Adipose tissue (tissue), 3 donors: ENCODE data around the gene TRA2B. TPM values are rescaled to one million over a fixed set of nuclear protein-coding genes. Genes with fewer than 3 reads are reported as not detected.
"Not testable (repeated sequence)": the region's sequence is repeated elsewhere in the genome, so short reads cannot be mapped to it uniquely, and the experiment has no call there.

Source experiments
- H3K27ac ChIP-seq: one replicate; pipeline ENCODE4 v1.5.1; 2013; ENCODE audit warnings: low read depth, low read length
- WGBS, 3 donors: extraction: QIAGEN DNeasy Blood & Tissue Kit; methylation state at CpG; one replicate each; pipeline ENCODE4 v1.1.7; 2013; 5-methylcytosine and 5-hydroxymethylcytosine counted together
- polyA plus RNA-seq, 3 donors: library from polyadenylated mRNA; stranded (reverse); fragments of 200-250 nt; gene quantifications; one replicate each; pipeline ENCODE4 v1.2.3, GENCODE V29; 2013
- donor health status: healthy with polysubstance abuse.
- donor health status: Bipolar disorder and iron deficiency.
- donor health status: healthy.

The TRA2B gene
- polyA plus RNA-seq, 3 donors, result 25.8 to 96.8 (median 82.3) TPM

GRCh38 chr3:185911076-185911448, 26.8 kb downstream of the TRA2B start:
- 19 to 69% (median 50%) methylated on average over 1 to 2 of the region's 2 CpGs for WGBS, 3 donors
- not testable (repeated sequence) for H3K27ac ChIP-seq

DNA sequence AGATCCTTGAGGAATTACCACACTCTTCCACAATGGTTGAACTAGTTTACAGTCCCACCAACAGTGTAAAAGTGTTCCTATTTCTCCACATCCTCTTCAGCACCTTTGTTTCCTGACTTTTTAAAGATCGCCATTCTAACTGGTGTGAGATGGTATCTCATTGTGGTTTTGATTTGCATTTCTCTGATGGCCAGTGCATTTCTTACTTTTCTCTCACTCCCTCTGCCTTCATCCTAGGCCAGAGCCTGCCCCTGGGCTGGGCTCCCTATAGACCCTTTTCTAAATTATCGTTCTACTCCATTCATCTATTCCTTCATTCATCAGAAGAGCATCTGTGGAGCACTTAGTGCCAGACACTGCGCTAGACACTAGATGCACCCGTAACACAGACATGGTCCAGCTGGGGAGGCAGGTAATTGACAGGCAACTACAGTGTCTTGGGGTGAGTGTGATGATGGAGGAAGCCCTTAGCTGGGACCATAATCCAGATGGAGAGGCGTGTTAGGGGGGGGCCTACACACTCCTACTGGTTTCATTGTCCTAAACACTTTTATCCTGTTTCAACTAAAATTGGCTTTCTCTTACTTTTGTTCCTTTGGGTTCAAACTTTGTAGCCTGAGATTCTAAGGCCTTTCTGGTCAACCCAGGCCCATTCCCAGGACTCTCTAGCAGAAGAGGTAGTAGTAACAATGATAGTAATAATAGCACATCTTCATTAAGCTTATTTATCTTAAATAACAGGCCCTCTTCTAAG, 27.3 kb downstream of the TRA2B start:
- 59 to 74% (median 70%) methylated on average over 4 of the region's 5 CpGs for WGBS, 3 donors
- H3K27ac ChIP-seq, result not testable (repeated sequence)

DNA sequence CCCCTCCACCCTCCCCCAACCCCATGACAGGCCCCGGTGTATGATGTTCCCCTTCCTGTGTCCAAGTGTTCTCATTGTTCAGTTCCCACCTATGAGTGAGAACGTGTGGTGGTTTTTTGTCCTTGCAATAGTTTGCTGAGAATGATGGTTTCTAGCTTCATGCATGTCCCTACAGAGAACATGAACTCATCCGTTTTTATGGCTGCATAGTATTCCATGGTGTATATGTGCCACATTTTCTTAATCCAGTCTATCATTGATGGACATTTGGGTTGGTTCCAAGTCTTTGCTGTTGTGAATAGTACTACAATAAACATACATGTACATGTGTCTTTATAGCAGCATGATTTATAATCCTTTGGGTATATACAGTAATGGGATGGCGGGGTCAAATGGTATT, 27.9 kb downstream of the TRA2B start:
- not testable (repeated sequence) for H3K27ac ChIP-seq
- 74 to 75% (median 75%) methylated on average over 4 of the region's 4 CpGs for WGBS, 3 donors

DNA sequence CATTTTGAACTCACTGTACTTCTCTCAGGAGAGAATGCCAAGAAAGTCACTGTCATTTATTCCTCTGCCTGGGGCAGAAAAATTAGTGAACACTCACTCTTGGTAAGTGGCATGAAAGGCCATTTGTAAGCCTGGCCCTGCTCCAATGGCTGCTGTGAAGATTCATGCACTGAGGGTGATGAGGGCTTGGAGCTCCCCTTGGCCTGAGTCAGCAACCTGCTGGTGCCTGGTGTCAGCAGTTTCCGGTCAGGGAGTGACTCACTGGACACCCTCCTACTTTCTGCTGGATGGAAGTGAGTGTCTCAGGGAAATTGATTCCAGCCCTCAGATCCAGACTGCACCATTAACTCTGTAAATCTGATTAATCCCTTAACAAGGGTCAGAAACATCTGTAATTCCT, 37.6 kb downstream of the TRA2B start:
- H3K27ac ChIP-seq, result no peak overlapping the region
- 36 to 60% (median 42%) methylated on average over 1 of the region's 1 CpG for WGBS, 3 donors

- no peak overlapping the region for H3K27ac ChIP-seq
- 70 to 91% (median 83%) methylated on average over 3 of the region's 3 CpGs for WGBS, 3 donors
Measured at GRCh38 chr3:185896636-185897035, 41.2 kb downstream of the TRA2B start.

DNA sequence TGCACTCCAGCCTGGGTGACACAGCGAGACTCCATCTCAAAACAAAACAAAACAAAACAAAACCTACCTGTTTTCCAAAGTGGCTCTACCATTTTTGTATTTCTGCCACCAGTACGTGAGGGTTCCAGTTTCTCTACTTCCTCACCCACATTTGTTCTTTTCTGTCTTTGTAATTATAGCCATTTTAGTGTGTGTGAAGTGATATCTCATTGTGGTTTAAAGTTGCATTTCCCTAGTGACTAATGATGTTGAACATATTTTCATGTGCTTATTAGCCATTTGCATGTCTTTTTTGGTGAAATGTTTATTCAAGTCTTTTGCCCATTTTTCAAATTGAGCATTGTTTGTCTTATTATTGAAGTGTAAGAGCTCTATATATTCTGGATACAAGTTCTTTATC, 50.7 kb downstream of the TRA2B start:
- H3K27ac ChIP-seq, result no peak overlapping the region
- 62 to 80% (median 66%) methylated on average over 2 of the region's 2 CpGs for WGBS, 3 donors

- H3K27ac ChIP-seq, result no peak overlapping the region
- 27 to 53% (median 39%) methylated on average over 1 of the region's 1 CpG for WGBS, 3 donors
Measured at GRCh38 chr3:185884641-185885040, 53.2 kb downstream of the TRA2B start.

- 86 to 92% (median 87%) methylated on average over 4 of the region's 4 CpGs for WGBS, 3 donors
- no peak overlapping the region for H3K27ac ChIP-seq
Measured at GRCh38 chr3:185881926-185882325, 55.9 kb downstream of the TRA2B start.

GRCh38 chr3:185880600-185880999, 57.2 kb downstream of the TRA2B start:
- WGBS, 3 donors, result 81 to 84% (median 83%) methylated on average over 7 of the region's 7 CpGs
- H3K27ac ChIP-seq, result no peak overlapping the region

DNA sequence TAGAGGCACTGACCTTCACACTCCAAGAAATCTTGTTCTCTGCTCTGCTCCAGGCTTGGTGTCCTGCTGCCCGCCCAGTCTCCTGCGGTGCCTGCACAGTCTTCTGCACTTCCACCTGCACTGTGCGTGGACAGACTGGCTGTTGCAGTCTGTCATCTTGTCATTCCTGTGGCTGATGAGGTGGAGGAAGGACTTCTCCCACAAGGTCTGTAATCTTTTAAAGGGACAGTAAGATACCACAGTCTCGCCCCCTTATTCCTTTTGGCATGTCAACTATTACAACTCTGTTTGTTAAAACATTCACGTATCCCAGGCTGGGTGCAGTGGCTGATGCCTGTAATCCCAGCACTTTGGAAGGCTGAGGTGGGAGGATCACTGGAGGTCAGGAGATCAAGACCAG, 58.9 kb downstream of the TRA2B start:
- H3K27ac ChIP-seq, result no peak overlapping the region
- WGBS, 3 donors, result 66 to 69% (median 69%) methylated on average over 5 of the region's 5 CpGs

DNA sequence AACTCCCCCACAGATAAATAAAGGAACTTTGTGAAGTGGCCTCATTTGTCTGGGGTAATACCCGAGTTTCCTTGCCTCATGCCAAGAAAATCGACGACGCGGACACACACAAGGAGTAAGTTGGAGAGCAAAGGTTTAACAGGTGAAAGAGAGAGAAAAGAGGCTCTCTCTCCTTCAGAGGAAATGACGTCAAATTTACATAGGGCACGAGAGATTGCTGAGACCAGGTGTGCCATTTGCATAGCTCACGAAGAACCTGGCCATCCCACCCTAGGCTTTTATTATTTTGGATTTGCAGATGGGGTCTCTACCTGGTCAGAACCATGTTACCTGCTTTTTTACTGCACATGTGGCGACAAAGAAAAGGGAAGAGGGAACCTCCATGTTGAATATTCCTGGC, 63.7 kb downstream of the TRA2B start:
- no peak overlapping the region for H3K27ac ChIP-seq
- 60 to 61% (median 60%) methylated on average over 9 of the region's 9 CpGs for WGBS, 3 donors

DNA sequence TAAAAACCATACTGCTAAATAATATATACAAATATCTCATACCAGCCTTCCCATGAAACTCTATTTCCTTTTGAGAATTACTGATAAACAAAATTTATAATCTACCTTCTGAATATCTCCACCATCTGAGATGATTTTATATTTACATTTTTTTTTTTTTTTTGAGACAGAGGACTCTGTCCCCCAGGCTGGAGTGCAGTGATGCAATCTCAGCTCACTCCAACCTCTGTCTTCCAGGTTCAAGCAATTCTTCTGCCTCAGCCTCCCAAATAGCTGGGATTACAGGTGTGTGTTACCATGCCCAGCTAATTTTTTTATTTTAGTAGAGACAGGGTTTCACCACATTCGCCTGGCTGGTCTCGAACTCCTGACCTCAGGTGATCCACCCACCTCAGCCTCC, 70.2 kb downstream of the TRA2B start:
- H3K27ac ChIP-seq, result no peak overlapping the region
- WGBS, 3 donors, result 92 to 96% (median 96%) methylated on average over 2 of the region's 2 CpGs

- H3K27ac ChIP-seq, result no peak overlapping the region
Measured at GRCh38 chr3:185866995-185867394, 70.8 kb downstream of the TRA2B start.

GRCh38 chr3:185866555-185866954, 71.3 kb downstream of the TRA2B start:
- no peak overlapping the region for H3K27ac ChIP-seq
- WGBS, 3 donors, result 90 to 94% (median 91%) methylated on average over 1 of the region's 1 CpG

Other genes starting within 250 kb of the TRA2B start
- 1 to 10 TPM; 3.5 to 6.0 (median 4.3) TPM for gene IGF2BP2, start 113.0 kb downstream of the TRA2B start, polyA plus RNA-seq
- gene ETV5, start 171.1 kb upstream of the TRA2B start, polyA plus RNA-seq, result 1 to 10 TPM; 2.9 to 4.7 (median 3.4) TPM